DND-41 (cell line): ENCODE results near the gene P4HA2.

ENCODE experiments used
- ATAC-seq: fragments of 200-7000 bp; cut with Tn5 transposase; 3 replicates; pipeline ENCODE4 v1.9.1; 2021; ENCODE audit warnings: low read depth; ENCODE audit not compliant: insufficient read depth
- DNase-seq: peaks from one replicate; pipeline ENCODE4 v3.0.0-alpha.2; 2020
- H2AFZ ChIP-seq: 2 replicates; pipeline ENCODE4 v1.6.0; 2012; ENCODE audit warnings: low read depth, low read length
- H3K27ac ChIP-seq: 2 replicates; pipeline ENCODE4 v1.5.1; 2012; ENCODE audit warnings: low read length, inconsistent platforms
- H3K27me3 ChIP-seq: fragments of 200-600 bp; sonication (generic); 2 replicates; pipeline ENCODE4 v1.6.0; 2012; ENCODE audit warnings: low read length, mild to moderate bottlenecking, inconsistent platforms; ENCODE audit not compliant: insufficient read depth, poor library complexity
- H3K36me3 ChIP-seq: 2 replicates; pipeline ENCODE4 v1.5.1; 2012; ENCODE audit warnings: low read length, inconsistent platforms; ENCODE audit not compliant: insufficient read depth
- H3K4me1 ChIP-seq: 2 replicates; pipeline ENCODE4 v1.5.1; 2012; ENCODE audit warnings: mild to moderate bottlenecking, low read length; ENCODE audit not compliant: insufficient read depth
- H3K4me2 ChIP-seq: 2 replicates; pipeline ENCODE4 v1.6.0; 2012; ENCODE audit warnings: mild to moderate bottlenecking, moderate library complexity, low read length, inconsistent platforms; ENCODE audit not compliant: insufficient read depth
- H3K4me3 ChIP-seq, 2 experiments: fragments of 200-600 bp in 1 of 2; shearing (Covaris generic) in 1 of 2; 2 replicates each; pipeline ENCODE4 v1.5.1; 2012 to 2016; ENCODE audit warnings: inconsistent platforms in 2 of 2, low read length in 2 of 2, mild to moderate bottlenecking in 2 of 2, low read depth in 1 of 2, moderate library complexity in 1 of 2
- H3K79me2 ChIP-seq: 2 replicates; pipeline ENCODE4 v1.6.0; 2012; ENCODE audit warnings: low read length, inconsistent platforms; ENCODE audit not compliant: insufficient read depth
- H3K9ac ChIP-seq: 2 replicates; pipeline ENCODE4 v1.6.0; 2012; ENCODE audit warnings: low read depth, mild to moderate bottlenecking, inconsistent platforms, low read length, moderate library complexity
- H3K9me3 ChIP-seq: 2 replicates; pipeline ENCODE4 v1.5.1; 2012; ENCODE audit warnings: low read length, moderate library complexity, mild to moderate bottlenecking, inconsistent platforms; ENCODE audit not compliant: insufficient read depth, severe bottlenecking
- H4K20me1 ChIP-seq: 2 replicates; pipeline ENCODE4 v1.6.0; 2012; ENCODE audit warnings: low read length; ENCODE audit not compliant: insufficient read depth
- CTCF ChIP-seq: IDR thresholded peaks from 2 replicates; pipeline ENCODE4 v1.5.1; 2012; ENCODE audit warnings: borderline replicate concordance, low read length, moderate library complexity, mild to moderate bottlenecking; ENCODE audit not compliant: poor library complexity, severe bottlenecking; ENCODE audit errors: extremely low read depth
- EZH2 ChIP-seq: IDR thresholded peaks from 3 replicates; pipeline ENCODE4 v1.6.1; 2012; ENCODE audit warnings: borderline replicate concordance, low read depth, mild to moderate bottlenecking, moderate library complexity, low read length, inconsistent platforms; ENCODE audit not compliant: severe bottlenecking

The P4HA2 gene

GRCh38 chr5:132274050-132274792 is 46.6 kb upstream of the P4HA2 start:
- Histone ChIP-seq H3K36me3 (no peaks in the 10 kb centered on the region), H3K27ac (no peak overlapping the region), H2AFZ (no peak overlapping the region), H3K4me2 (no peak overlapping the region), H3K4me3 (no peak overlapping the region), H3K9me3 (no peaks in the 10 kb centered on the region), H3K27me3 (no peaks in the 10 kb centered on the region), H3K79me2 (no peaks in the 10 kb centered on the region), H4K20me1 (no peaks in the 10 kb centered on the region), H3K9ac (no peak overlapping the region), H3K4me1 (0 out of 2 replicates have a peak, but pooled peaks cover 6% of the 10 kb centered on the region)
- no peak for DNase-seq
- ATAC-seq: no peak
- no peak for TF ChIP-seq EZH2

- H3K4me2 ChIP-seq: no peak overlapping the region
- H3K36me3 ChIP-seq: no peaks in the 10 kb centered on the region
- H3K4me3 ChIP-seq: no peak overlapping the region
- H3K9me3 ChIP-seq: no peaks in the 10 kb centered on the region
- TF ChIP-seq CTCF: no peak
- TF ChIP-seq EZH2: no peak
- ATAC-seq: no peak
- no peak for DNase-seq
- H3K9ac ChIP-seq: no peak overlapping the region
- H4K20me1 ChIP-seq: no peaks in the 10 kb centered on the region
- no peaks in the 10 kb centered on the region for H3K27me3 ChIP-seq
- H2AFZ ChIP-seq: no peak overlapping the region
- H3K79me2 ChIP-seq: no peaks in the 10 kb centered on the region
- 0 out of 2 replicates have a peak, but pooled peaks cover 6% of the 10 kb centered on the region for H3K4me1 ChIP-seq
- H3K27ac ChIP-seq: no peak overlapping the region
These were observed 46.0 kb upstream of the P4HA2 start for GRCh38 chr5:132273631-132274030.

- no peak overlapping the region for H3K4me2 ChIP-seq
These were observed 44.9 kb upstream of the P4HA2 start for GRCh38 chr5:132272311-132273210.

More at GRCh38 chr5:132272311-132273210, 44.9 kb upstream of the P4HA2 start:
- Histone ChIP-seq H3K79me2 (no peaks in the 10 kb centered on the region), H3K9ac (no peak overlapping the region), H3K27ac (no peak overlapping the region), H3K9me3 (no peaks in the 10 kb centered on the region), H3K36me3 (no peaks in the 10 kb centered on the region), H3K27me3 (no peaks in the 10 kb centered on the region), H4K20me1 (no peaks in the 10 kb centered on the region), H2AFZ (no peak overlapping the region), H3K4me1 (0 out of 2 replicates have a peak, but pooled peaks cover 6% of the 10 kb centered on the region), H3K4me3 (no peak overlapping the region)
- DNase-seq (peak; percentile 75), ATAC-seq (peak; percentile 79)
- no peak for TF ChIP-seq EZH2
- TF ChIP-seq CTCF: peak; percentile 92
